LNCAP (cell line): Measurements from ENCODE around the gene RAPGEF4.

Source experiments
- TF ChIP-seq, protein P1 (sequence below): fragments of 450-650 bp; IDR thresholded peaks from 2 replicates; pipeline ENCODE4 v1.5.1; 2017; ENCODE audit warnings: mild to moderate bottlenecking

The RAPGEF4 gene

GRCh38 chr2:172921532-172922236, 186.0 kb downstream of the RAPGEF4 start:
- TF ChIP-seq, protein P1, sequence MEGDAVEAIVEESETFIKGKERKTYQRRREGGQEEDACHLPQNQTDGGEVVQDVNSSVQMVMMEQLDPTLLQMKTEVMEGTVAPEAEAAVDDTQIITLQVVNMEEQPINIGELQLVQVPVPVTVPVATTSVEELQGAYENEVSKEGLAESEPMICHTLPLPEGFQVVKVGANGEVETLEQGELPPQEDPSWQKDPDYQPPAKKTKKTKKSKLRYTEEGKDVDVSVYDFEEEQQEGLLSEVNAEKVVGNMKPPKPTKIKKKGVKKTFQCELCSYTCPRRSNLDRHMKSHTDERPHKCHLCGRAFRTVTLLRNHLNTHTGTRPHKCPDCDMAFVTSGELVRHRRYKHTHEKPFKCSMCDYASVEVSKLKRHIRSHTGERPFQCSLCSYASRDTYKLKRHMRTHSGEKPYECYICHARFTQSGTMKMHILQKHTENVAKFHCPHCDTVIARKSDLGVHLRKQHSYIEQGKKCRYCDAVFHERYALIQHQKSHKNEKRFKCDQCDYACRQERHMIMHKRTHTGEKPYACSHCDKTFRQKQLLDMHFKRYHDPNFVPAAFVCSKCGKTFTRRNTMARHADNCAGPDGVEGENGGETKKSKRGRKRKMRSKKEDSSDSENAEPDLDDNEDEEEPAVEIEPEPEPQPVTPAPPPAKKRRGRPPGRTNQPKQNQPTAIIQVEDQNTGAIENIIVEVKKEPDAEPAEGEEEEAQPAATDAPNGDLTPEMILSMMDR = no peak

GRCh38 chr2:172922306-172922705, 186.7 kb downstream of the RAPGEF4 start:
- TF ChIP-seq, protein P1 = no peak

GRCh38 chr2:172922815-172923214, 187.2 kb downstream of the RAPGEF4 start:
- TF ChIP-seq, protein P1 = no peak

GRCh38 chr2:172924097-172924660, 188.5 kb downstream of the RAPGEF4 start:
- TF ChIP-seq, protein P1 = no peak

- TF ChIP-seq, protein P1 = no peak
Observed at GRCh38 chr2:172925600-172925999, 190.0 kb downstream of the RAPGEF4 start.

- TF ChIP-seq, protein P1 = no peak
Observed at GRCh38 chr2:172926785-172927640, 191.4 kb downstream of the RAPGEF4 start.

DNA sequence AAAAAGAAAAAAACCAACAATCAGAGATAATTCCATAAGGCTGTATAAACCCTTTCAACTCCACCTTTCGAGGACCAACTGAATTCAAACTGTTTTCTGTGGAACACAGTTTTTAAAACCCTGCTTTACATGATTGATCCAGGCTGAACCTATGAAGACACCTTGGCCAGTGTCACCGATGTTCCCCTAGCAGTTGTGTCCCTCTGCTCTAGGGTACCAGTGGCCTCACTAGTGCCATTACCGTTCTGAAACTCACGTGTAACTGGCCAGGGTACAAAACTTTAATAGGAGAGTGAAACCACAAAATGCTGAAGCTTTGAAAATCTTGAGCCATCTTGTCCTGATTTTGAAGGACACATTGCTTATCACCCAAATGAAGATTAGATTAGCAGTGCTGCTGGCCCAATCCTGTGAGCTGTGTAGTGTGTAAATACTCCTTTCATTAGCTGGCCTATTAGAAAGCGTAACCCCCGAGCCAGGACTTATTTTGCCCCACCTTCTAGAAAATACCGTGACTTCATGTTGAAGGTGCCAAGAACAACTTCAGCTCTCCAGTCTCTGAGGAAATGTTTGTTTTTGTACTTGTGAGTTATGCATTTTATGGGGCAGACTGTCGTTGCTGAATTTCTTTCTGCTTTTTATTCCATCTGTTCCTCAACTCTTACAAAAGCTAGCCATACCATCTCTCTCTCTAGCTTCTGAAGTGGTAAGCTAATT, 192.2 kb downstream of the RAPGEF4 start:
- TF ChIP-seq, protein P1 = no peak
